Measurements from ENCODE around the gene RTP1. TPM values are rescaled to one million over a fixed set of nuclear protein-coding genes. Genes with fewer than 3 reads are reported as not detected.
A peak's percentile ranks its signal among the peaks of the same experiment; 100 is the strongest.

RTP1 gene
- total and polyA plus RNA-seq, 2 of the 4 experiments (the other 2 are of a cell fraction) = not detected

- Histone ChIP-seq H3K27ac (ENCODE audit: insufficient read depth, low read length) (no peak overlapping the region), H3K4ac (ENCODE audit: low read depth, low read length) (peak overlapping the region; percentile 45), H3K9ac (ENCODE audit: low read depth, low read length) (no peak overlapping the region), H3K36me3 (ENCODE audit: control insufficient read depth, insufficient read depth, low read length) (no peaks in the 10 kb centered on the region), H3K79me1 (ENCODE audit: low read depth in 1 of 2, low read length in 2 of 2) (no peaks in the 10 kb centered on the region), H2BK120ac (ENCODE audit: low read depth, low read length) (peak overlapping the region; percentile 44), H4K5ac (ENCODE audit: low read depth, low read length) (no peak overlapping the region), H3K4me3 (ENCODE audit: insufficient read depth, low read depth, low read length) (no peak overlapping the region), H4K91ac (ENCODE audit: insufficient read depth, low read depth, low read length) (peak overlapping the region; percentile 26), H2BK20ac (ENCODE audit: low read depth, low read length) (peak overlapping the region; percentile 59; the same call in 1 of the 2 replicates), H3K4me1 (ENCODE audit: control insufficient read depth, insufficient read depth, low read length) (peaks cover 17% of the 10 kb centered on the region), H3K56ac (ENCODE audit: extremely low read depth, insufficient read depth, low read length) (no peak overlapping the region), H2AK9ac (replicated peaks; ENCODE audit: low read depth, low read length, poor library complexity) (no peak overlapping the region), H3K14ac (replicated peaks; ENCODE audit: low read depth, low read length) (no peak overlapping the region), H2BK15ac (ENCODE audit: low read depth, low read length) (peak overlapping the region; percentile 77; the same call in 1 of the 3 replicates), H3K27me3 (ENCODE audit: control insufficient read depth, insufficient read depth, low read length) (0 out of 2 replicates have a peak, but pooled peaks cover 3% of the 10 kb centered on the region), H3K4me2 (ENCODE audit: low read depth, low read length) (no peak overlapping the region), H3K18ac (ENCODE audit: low read depth, low read length) (no peak overlapping the region; the same call in 1 of the 2 replicates), H2BK5ac (ENCODE audit: low read depth, low read length, poor library complexity, severe bottlenecking) (no peak overlapping the region), H4K8ac (ENCODE audit: low read depth in 2 of 2, low read length in 2 of 2) (no peak overlapping the region), H2AFZ (replicated peaks; ENCODE audit: low read length, poor library complexity) (peak overlapping the region; percentile 57), H3K9me1 (ENCODE audit: insufficient read depth, low read length) (peaks cover 14% of the 10 kb centered on the region; the same call in 1 of the 2 replicates), H4K20me1 (ENCODE audit: insufficient read depth, low read length) (no peaks in the 10 kb centered on the region), H2AK5ac (ENCODE audit: low read depth, low read length) (no peak overlapping the region), H3K9me3 (ENCODE audit: control insufficient read depth, insufficient read depth, low read length) (no peaks in the 10 kb centered on the region), H3K23ac (ENCODE audit: low read depth, low read length) (no peak overlapping the region)
- in situ Hi-C loops (cut with MboI; ENCODE audit: low sequenced_read_pairs) = no loop called here
- WGBS, 2 experiments (ENCODE audit: extremely low coverage in 2 of 2, insufficient read length in 1 of 2) = no CpG with 5 or more reads among the region's 3 CpGs
- no peak for TF ChIP-seq CEBPB (IDR thresholded peaks at IDR 0.05; ENCODE audit: low read depth, low read length)
- TF ChIP-seq FOS (IDR thresholded peaks at IDR 0.05; ENCODE audit: low read depth, low read length) = peak; percentile 12; the same call in 1 of the 2 replicates
- no peak for TF ChIP-seq RFX5 (IDR thresholded peaks at IDR 0.05; ENCODE audit: low read depth, low read length)
- POLR2A ChIA-PET (ENCODE audit: unreplicated experiment) = interaction anchor here (0.6 kb wide), 1 partner anchor 51 kb away, joined by 3 read pairs; no protein-coding TSS in a partner anchor
- intact Hi-C loops (cut with micrococcal nuclease) = loop anchor here (10.0 kb wide), 1 partner anchor 181 kb away; no protein-coding TSS in a partner anchor
- DNase-seq (peak; percentile 45), ATAC-seq (ENCODE audit: low read depth) (0 out of 2 replicates have a peak, but pooled peaks have one; percentile 24)
- BruUV-seq (replicated peaks) = no TSS peak
- dilution Hi-C loops (cut with HindIII; ENCODE audit: low sequenced_read_pairs, unreplicated experiment) = loop anchor here (25.0 kb wide), 1 partner anchor 464 kb away; no protein-coding TSS in a partner anchor
- CTCF ChIA-PET = interaction anchor here (0.5 to 4.2 kb wide), 4 partner anchors 14 to 455 kb away, joined by 3 to 15 read pairs (median 3); no protein-coding TSS in a partner anchor
Measured at GRCh38 chr3:187223799-187224198, 26.5 kb downstream of the RTP1 start.

Data from IMR-90 (cell line).